GM23248 (cell line): Measurements from ENCODE around the gene SFXN2.

Experiments used
- EZH2 ChIP-seq: fragments of 200-600 bp; sonication (generic); IDR thresholded peaks from 2 replicates; pipeline ENCODE4 v1.6.1; 2018; ENCODE audit warnings: antibody characterized with exemption, mild to moderate bottlenecking; ENCODE audit not compliant: insufficient read depth, poor library complexity, severe bottlenecking
- EZH2phosphoT487 ChIP-seq: fragments of 200-600 bp; sonication (generic); IDR thresholded peaks from 2 replicates; pipeline ENCODE4 v1.6.1; 2018; ENCODE audit warnings: antibody characterized with exemption, moderate library complexity, mild to moderate bottlenecking, low read depth; ENCODE audit not compliant: insufficient read depth

- no peak for TF ChIP-seq EZH2
- no peak for TF ChIP-seq EZH2phosphoT487
These were observed 29.3 kb downstream of the SFXN2 start, which contains the start of gene WBP1L for GRCh38 chr10:102743588-102744373.
